Measurements from ENCODE around the gene WBP4.
"Not testable (repeated sequence)": the region's sequence is repeated elsewhere in the genome, so short reads cannot be mapped to it uniquely, and the experiment has no call there.

The WBP4 gene

GRCh38 chr13:41061075-41061913 is at the start of gene WBP4:
Gene WBP4, plus strand, starts transcription at chr13:41061509. Its CDS starts 165 bp downstream, at chr13:41061674.
- DNase-seq (ENCODE audit: low spot score) (peak; percentile 79), FAIRE-seq (no peak)

- FAIRE-seq (no peak), DNase-seq (ENCODE audit: low spot score) (no peak)
Measured at GRCh38 chr13:41012536-41012935, 48.8 kb upstream of the WBP4 start.

- DNase-seq (ENCODE audit: low spot score) = no peak
- FAIRE-seq = no peak
Measured at GRCh38 chr13:41013835-41014234, 47.5 kb upstream of the WBP4 start.

GRCh38 chr13:41015920-41016319 is 45.4 kb upstream of the WBP4 start:
- FAIRE-seq (no peak), DNase-seq (ENCODE audit: low spot score) (no peak)

- FAIRE-seq (no peak), DNase-seq (ENCODE audit: low spot score) (no peak)
Measured at GRCh38 chr13:41017159-41017558, 44.1 kb upstream of the WBP4 start.

- FAIRE-seq (no peak), DNase-seq (ENCODE audit: low spot score) (no peak)
Measured at GRCh38 chr13:41017817-41018601, 43.3 kb upstream of the WBP4 start.

GRCh38 chr13:41018602-41018948 is 42.7 kb upstream of the WBP4 start:
- DNase-seq (ENCODE audit: low spot score) = no peak

GRCh38 chr13:41019011-41019487 is 42.3 kb upstream of the WBP4 start, which contains the start of gene ELF1:
Gene ELF1, minus strand, starts transcription at chr13:41019316. Its CDS starts 37,262 bp downstream, at chr13:40982054.
- DNase-seq (ENCODE audit: low spot score) (peak; percentile 77), FAIRE-seq (no peak)

More at GRCh38 chr13:41018602-41018948, 42.7 kb upstream of the WBP4 start:
- FAIRE-seq = peak; percentile 52

GRCh38 chr13:41019578-41020347 is 41.5 kb upstream of the WBP4 start:
- DNase-seq (ENCODE audit: low spot score) = peak; percentile 60
- FAIRE-seq = peak; percentile 87

GRCh38 chr13:41025518-41025917 is 35.8 kb upstream of the WBP4 start:
- FAIRE-seq (no peak), DNase-seq (ENCODE audit: low spot score) (no peak)

- FAIRE-seq = no peak
Measured at GRCh38 chr13:41026788-41027187, 34.5 kb upstream of the WBP4 start.

GRCh38 chr13:41028051-41028450 is 33.3 kb upstream of the WBP4 start:
- DNase-seq (ENCODE audit: low spot score) (no peak), FAIRE-seq (no peak)

More at GRCh38 chr13:41026788-41027187, 34.5 kb upstream of the WBP4 start:
- no peak for DNase-seq (ENCODE audit: low spot score)

GRCh38 chr13:41029629-41030028 is 31.7 kb upstream of the WBP4 start:
- DNase-seq (ENCODE audit: low spot score) (no peak), FAIRE-seq (no peak)

GRCh38 chr13:41032691-41033376 is 28.5 kb upstream of the WBP4 start:
- FAIRE-seq (no peak), DNase-seq (ENCODE audit: low spot score) (no peak)

GRCh38 chr13:41034382-41034781 is 26.9 kb upstream of the WBP4 start:
- no peak for DNase-seq (ENCODE audit: low spot score)
- FAIRE-seq = no peak

GRCh38 chr13:41034881-41035280 is 26.4 kb upstream of the WBP4 start:
- DNase-seq (ENCODE audit: low spot score) (no peak), FAIRE-seq (no peak)

GRCh38 chr13:41036557-41036956 is 24.8 kb upstream of the WBP4 start:
- not testable (repeated sequence) for DNase-seq (ENCODE audit: low spot score); FAIRE-seq

GRCh38 chr13:41039746-41040145 is 21.6 kb upstream of the WBP4 start:
- DNase-seq (ENCODE audit: low spot score) = no peak
- FAIRE-seq = no peak

- FAIRE-seq (no peak), DNase-seq (ENCODE audit: low spot score) (no peak)
Measured at GRCh38 chr13:41040584-41041334, 20.6 kb upstream of the WBP4 start.

GRCh38 chr13:41042419-41042818 is 18.9 kb upstream of the WBP4 start:
- DNase-seq (ENCODE audit: low spot score); FAIRE-seq: not testable (repeated sequence)

Data from RCC 7860 (cell line).